GM18861 (cell line): ENCODE data around the gene FAM219B.

Experiments used
- ATAC-seq: cut with Tn5 transposase; IDR thresholded peaks from one replicate; pipeline ENCODE4 v1.9.1; 2021; ENCODE audit not compliant: unreplicated experiment

Gene FAM219B

GRCh38 chr15:74851960-74852359 is 54.7 kb downstream of the FAM219B start:
- ATAC-seq: no peak

- ATAC-seq: no peak
These were observed 56.3 kb downstream of the FAM219B start for GRCh38 chr15:74850393-74850792.
